NCI-H1694 treated with DMSO at 0.1 percent for 48 hours (cell line): ENCODE measurements around the gene HTR2A.
A peak's percentile ranks its signal among the peaks of the same experiment; 100 is the strongest.

Experiments used
- DNase-seq: peaks from one replicate; lab custom pipeline; 2025; lab: John Stamatoyannopoulos, UW

Gene HTR2A

DNA sequence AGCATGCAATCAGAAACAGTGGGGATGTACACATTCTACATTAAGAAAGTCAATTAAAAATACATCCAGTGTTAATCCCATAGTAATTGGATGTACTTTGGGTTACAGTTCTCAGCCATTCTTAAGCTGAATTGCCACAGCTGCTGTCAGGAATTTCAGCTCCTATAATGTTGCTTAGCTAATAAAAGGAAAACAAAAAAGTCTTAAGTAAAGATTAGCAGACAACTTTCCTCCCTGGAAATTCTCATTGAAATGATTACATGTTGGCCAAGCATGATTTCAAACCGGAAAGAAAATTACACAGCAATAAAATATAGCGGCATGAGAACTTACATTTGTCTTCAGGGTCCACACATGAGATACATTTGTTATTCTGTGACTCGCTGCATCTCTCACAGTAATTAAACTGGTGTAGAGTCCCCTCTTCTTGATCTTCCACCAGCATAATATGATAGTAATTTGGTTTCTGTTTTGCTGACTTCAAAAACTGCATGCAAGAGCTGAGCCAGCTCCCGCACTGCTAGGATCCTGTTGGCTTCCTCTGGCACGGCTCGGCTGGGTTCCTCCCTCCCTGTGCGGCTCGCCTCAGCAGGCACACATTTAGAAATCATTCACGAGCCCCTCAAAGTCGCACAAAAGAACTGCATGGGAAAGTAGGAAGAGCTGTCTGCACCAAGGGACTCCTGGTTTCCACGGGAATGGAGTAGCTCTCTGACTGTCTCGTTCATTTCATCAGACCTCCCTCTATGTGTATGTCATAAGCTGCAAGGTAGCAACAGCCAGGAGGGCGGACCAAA lies at the start of gene HTR2A:
Gene HTR2A (minus strand): TSS at position 713 of the 797 bp plus-strand sequence. CDS start 1,147 bp downstream, outside the sequence.
- peak; percentile 1 for DNase-seq

DNA sequence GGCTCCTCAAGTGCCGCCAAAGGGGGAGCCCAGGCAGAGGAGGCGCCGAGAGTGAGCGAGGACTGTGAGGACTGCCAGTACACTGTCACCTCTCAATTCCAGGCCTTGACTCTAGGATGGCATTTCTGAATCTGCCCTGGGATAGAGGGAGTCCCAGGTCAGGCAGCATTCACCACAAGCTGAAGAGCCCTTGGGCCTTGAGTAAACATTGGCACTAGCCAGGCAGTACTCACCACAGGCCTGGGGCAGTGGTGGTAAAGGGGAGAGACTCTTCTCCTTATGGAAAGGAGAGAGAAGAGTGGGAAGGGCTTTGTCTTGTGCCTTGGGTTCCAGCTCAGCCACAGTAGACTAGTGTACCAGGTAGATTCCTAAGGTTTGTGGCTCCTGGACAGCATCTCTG lies 39.7 kb upstream of the HTR2A start:
- DNase-seq: no peak

DNA sequence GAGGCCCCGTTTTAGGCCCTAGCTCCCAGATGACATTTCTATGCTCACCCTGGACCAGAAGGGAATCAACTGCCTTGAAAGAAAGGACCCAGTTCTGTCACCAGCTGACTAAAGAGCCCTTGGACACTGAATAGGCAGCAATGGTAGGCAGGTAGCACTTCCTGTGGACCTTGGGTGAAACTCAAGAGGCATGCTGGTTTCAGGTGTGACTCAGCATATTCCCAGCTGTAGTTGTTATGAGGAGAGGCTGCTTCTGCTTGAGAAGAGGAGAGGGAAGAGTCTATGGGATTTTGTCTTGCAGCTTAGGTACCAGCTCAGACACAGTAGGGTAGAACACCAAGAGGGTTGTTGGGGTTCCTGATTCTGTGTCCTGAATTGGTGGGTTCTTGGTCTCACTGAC lies 37.9 kb upstream of the HTR2A start:
- no peak for DNase-seq

DNA sequence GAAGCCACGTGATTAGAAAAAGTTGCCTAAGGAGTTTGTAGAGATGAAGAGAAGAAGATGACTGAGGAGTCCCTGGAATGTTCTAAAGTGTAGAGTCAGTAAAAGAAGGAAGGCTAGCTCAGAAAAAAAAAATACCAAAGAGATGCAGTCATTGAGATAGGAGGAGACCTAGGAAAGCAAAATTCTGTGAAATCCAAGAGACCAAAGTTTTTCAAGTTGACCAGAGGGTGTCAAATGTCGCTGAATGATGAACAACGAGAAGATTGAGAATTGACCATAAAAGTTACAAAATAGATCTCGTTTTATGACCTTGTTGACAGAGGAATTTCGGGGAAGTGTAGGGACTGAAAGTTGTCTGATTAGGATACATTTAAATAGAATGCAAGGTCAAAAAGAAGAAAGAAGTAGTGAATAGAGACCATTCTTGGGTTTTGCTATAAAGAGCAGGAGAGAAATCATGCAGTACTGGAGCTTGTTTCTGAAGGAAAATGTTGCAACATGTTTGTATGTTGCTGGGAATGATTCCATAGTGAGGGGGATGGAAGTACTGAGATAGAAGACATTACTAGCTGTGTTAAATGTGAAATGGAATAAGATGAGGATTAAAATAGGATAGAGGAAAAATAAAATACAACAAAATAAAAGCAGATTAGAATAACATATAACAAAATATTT lies 30.2 kb upstream of the HTR2A start:
- no peak for DNase-seq

DNA sequence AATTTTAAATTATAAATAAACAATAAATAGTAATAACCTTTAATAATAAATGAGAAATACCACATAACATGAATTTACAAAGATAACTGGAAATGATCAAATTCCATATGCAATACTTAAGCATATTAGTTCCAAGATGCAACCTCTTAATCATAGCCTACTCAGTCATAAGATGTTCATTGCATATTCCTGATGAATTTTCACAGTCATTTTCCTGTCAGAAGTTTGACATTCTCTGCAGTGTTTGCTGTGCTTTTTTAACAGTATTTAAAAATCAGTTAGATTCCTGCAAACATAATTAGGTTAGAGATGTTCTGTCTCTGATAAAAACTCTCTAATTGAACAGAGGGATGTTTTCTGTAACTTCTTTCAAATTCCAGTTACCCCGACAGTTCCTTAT lies 28.6 kb upstream of the HTR2A start:
- DNase-seq: no peak

DNA sequence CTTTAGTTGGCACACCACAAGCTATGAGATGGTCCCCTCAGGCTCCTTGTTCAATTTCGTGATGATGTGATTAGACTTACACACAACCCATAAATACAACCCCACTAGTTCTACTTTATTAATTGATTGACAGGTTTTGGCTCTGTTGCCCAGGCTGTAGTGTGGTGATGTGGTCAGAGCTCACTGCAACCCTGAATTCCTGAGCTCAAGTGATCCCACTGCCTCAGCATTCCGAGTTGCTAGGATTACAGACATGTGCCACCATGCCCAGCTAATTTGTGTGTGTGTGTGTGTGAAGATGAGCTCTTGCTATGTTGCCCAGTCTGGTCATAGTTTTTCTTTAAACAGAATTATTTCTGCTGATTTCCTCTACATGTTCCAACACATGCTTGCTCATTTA lies 17.5 kb upstream of the HTR2A start:
- DNase-seq: no peak

DNA sequence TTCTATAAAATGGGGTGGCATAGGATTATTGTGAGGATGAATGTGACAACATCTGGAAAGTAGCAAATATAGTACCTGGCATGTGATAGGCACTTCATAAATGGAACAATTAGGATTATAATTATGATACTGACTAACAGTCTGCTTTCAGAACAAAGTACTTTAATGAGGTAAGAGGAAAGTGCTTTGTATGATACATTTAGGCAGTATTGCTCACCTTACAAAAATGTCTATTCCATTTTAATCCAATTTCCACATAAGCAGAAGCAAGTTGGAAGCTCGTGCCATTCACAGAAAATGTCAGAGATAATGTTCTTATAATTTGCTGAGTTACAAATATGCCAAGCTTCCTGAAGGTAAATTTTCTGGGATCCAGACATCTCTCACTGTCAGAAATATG lies 16.9 kb upstream of the HTR2A start:
- DNase-seq: no peak

DNA sequence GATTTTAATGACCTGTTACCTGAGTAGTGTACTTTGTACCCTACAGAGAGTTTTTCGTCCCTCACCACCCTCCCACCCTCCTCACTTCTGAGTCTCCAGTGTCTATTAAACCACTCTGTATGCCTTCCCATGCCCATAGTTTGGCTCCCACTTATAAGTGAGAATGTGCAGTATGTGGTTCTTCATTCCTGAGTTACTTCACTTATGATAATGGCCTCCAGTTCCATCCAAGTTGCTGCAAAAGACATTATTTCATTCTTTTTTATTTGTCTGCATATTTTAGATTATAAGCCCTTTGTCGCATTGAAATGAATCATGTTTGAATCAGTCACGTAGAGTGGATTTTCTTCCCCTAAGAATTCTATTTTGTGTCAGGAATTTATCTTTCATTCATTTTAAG lies 12.2 kb upstream of the HTR2A start:
- no peak for DNase-seq

DNA sequence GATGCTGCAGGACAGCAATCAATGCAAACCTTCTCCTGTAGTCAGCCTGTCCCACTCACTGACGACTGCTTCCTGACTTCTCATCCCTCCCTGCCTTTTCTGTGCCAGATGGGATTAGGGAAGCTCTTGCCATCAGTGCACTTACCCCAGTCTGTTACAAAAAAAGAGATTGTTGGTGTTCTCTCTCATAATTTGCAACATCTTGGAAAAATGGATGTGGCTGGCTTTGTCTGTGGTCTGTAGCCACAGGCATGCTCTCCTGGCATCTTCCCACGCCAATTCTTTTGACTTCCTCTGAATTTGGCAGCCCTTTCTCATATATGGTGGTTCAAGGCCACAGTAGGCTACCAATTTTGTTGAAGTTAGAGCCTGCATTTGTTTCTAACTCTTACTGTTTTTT lies 11.6 kb upstream of the HTR2A start:
- no peak for DNase-seq

DNA sequence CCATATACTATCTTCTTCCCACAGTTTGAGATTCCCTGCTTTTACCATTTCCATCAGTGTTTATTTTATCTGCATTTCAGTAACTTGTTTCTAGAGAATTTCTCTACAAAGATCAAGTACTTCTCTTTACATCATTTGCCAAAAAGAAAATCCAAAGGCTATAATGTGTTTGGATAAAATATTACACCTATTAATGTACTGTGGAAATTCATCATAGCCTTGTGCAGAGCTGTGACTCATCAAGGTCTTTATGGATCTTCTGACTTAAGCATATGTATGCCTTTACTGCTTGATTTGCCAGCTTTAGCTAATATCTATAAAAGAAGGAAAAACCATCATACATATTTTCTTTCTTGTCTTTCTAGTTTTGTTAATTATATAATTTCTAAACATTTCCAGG lies 9.6 kb upstream of the HTR2A start:
- DNase-seq: no peak

DNA sequence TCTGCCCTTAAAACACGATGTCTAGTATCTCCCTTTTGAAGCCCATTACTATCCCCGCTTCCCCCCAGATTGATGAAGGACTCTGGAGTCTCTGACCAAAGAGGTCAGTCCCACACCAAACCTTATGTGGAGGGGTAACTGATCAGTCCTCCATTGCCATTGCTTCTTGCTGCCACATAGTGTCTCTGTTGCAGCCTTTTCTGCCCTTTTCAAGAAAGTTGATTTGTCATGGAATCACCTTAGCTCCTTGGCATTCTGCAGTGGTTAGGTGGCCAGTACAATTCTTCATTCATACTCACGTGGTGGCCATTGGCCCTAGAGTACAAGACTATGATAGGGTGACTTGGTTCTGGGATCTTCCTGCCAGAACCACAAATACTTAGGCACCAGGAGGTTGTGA lies 8.4 kb upstream of the HTR2A start:
- no peak for DNase-seq

DNA sequence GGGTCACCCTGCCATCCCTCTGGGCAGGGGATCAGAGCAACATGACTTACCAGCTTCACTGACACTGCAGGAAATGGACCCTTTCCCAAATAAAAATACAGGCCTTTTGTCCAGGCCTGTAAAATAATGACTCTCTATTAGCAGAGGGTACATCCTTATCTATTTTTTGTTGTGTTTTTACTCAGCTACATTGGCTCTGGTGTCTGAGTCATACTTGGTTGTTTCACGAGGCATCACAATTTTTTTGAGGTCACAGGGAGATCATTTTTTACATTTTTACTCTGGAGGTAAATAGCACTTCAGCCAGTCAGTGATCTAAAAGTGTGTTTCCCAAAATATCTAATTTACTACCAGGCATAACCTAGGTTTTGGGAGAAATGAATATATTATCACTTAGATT lies 6.9 kb upstream of the HTR2A start:
- no peak for DNase-seq

DNA sequence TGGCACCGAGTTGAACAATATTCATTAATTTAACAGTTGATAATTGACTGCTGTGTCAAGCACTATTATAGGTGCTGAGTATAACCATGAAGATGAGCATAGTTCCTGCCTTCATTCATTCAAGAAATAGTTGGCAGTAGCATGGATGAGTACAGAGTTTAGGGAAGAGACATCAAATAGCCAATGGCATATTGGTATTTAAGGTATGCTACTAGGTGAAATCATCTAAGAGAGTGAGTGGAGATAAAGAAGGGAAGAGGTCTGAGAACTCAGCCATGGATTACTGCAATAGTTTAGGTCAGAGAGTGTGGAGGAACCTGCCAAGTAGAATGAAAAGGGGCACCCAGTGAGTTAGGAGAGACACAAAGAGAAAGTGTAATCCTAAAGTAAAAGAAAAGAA lies 4.9 kb upstream of the HTR2A start:
- no peak for DNase-seq

DNA sequence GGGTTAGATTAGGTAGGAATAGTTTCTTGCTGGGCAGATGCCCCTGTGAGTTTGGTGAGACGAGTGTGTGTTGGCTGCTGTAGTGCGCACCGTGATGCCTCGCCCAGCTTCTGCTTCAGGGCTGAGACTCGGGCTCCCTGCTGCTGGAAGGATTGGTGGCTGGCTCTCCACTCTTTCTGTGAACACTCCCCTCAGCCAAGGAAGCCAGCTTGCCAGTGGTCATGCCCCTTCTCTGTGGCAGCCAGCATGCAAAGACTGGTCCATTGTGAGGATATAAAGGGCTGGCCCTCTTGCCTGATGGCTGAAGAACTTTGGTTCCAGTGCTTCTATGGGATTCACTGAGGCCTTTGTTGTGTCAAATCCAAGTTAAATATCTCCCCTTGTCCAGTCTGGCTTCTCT lies 2.9 kb upstream of the HTR2A start:
- DNase-seq: no peak

DNA sequence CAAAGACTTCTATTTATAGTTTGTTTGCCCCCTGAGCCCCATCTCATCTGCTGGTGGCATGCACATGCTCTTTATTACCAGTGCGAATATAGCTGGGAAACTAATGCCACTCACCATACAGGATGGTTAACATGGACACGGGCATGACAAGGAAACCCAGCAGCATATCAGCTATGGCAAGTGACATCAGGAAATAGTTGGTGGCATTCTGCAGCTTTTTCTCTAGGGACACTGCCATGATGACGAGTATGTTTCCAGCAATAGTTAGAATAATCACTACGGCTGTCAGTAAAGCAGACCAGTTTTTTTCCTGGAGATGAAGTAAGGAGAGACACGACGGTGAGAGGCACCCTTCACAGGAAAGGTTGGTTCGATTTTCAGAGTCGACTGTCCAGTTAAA lies 1.5 kb downstream of the HTR2A start:
- DNase-seq: no peak

DNA sequence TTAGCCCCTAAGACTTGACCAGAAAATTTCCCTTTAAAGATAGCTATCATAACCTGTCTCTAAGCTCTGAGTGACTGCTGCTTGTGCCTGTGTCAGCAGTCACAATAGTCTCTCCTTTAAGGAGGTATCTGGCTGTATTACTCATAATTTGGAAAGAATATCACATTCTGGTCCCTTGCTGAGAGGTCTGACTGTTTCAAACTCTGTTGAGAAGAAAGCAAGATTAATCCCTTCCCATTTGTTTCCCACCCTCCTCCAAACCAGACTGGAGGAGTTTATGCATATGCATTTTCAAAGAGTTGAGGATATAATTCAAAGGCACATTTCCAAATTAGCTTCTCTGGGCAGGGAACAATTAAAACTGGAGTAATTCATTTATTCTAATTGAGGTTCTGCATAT lies 2.3 kb downstream of the HTR2A start:
- no peak for DNase-seq

DNA sequence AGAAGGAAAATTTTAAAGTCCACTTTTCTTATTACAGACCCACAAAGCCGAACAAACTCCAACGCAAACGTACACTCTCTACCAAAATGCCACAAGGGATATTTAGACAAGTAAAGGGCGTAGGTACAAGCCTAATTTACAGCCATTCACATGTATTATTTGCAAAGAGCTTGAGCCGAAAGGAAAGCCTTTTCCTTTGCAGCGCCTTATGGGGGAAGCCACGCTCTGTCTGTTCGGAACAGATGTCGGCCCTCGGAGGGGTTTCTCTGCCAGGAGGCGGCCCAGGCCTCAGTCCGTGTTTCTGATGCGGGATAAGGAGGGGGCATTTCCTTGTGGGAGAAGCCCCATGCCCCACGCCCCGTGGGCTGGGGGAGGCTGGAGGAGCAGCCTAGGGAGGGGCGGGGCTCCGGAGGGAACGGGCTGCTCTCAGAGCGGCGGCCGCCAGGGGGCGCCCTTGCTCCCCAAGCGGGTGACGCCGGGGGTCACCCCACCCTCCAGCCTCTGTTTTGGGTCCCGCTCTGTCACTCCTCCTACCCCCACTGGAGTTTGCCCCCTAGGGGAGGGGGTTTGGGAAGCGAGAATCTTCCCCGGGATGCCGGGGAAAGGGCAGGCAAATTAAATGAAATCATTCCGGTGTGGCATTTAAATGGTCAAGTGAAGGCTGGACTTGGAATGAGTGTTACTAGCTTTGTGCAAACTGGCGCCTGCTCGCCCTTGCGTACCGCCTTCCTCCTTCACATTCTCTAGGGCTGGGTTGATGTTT lies 2.9 kb downstream of the HTR2A start:
- DNase-seq: peak; percentile 3

DNA sequence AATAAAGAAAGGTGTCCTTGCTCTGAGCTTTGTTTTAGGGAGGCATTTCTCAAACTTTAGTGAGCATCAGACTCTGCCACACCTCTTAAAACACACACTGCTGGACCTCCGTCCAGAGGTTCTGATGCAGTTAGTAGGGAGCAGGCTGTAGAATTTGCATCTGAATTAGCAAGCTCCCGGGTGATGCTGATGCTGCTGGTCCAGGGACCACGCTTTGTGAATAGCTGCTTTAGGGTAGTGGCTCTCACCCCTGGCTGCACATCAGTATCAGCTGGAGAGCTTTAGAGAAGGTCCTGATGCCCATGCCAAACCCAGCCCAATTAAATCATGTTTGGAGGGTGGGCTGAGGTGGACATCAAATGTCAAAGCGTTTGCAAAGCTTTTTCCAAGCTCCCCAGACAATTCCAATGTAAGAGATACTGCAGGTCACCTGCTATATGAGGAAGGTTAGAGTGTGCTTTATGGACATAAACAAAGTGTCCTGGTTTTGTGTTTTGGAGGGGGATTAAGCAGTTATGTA lies 3.6 kb downstream of the HTR2A start:
- no peak for DNase-seq

DNA sequence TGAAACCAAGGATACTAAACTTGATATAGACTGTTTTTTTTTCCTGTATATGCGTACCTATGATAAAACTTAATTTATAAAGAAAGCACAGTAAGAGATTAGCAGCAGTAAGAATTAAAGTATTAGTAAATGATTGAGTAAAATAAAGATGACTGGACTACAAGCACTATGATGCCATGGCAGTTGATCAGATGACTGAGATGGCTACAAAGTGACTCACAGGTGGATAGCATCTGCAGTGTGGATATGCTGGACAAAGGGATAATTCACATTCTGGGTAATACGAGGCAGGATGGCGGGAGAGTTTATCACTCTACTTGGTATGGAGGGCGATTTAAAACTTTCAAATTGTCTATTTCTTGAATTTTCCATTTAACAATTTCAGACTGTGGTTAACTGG lies 11.8 kb downstream of the HTR2A start:
- no peak for DNase-seq

DNA sequence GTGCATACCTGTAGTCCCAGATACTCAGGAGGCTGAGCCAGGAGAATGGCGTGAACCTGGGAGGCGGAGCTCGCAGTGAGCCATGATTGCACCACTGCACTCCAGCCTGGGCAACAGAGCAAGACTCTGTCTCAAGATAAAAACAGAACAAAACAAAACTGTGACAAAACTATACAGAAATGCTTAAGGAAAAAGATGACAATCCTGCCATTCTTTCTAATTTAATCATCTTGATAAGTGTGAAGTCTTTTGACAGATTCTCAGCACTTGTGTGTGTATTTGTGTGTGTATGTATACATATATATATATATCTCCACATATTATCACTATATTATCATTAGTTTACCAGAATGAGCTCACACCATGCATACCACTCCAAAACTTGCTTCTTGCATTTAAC lies 12.3 kb downstream of the HTR2A start:
- DNase-seq: no peak

DNA sequence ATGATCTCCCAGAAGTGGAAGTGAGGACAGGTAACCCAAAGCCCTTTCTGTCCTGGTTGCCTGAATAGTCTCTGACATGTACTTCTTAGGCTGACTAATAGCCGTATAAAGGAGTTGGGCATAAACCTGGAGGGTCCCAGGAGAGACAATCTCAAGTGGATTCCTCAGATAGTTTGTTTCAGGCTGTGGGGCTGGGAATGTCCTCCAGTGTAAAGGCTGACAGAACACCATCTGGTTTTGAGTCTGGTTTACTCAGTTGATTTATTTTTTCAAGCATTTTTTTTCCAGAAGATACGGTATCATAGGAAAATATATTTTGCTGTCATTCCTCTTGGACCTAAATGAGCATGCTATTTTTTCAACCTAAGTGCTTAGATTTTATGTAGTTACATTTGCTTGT lies 15.2 kb downstream of the HTR2A start:
- no peak for DNase-seq

DNA sequence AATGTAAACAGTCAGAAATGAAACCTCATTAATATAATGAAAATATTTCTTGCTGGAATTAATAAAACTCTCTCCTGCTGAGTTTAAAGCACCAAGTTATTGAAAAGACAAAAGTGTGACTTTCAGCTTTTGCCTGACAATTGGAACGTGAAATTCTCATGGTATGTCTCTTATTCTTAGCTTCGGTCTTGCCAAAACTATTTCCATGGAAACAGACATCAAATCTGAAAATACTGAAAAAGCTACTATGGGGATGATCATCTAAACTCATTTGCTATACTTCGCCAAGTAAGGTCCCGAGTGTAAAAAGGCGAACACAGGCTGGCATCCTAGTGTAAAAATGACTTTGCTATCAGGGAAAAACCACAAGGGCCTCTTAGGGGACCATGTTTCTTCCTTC lies 22.8 kb downstream of the HTR2A start:
- no peak for DNase-seq

DNA sequence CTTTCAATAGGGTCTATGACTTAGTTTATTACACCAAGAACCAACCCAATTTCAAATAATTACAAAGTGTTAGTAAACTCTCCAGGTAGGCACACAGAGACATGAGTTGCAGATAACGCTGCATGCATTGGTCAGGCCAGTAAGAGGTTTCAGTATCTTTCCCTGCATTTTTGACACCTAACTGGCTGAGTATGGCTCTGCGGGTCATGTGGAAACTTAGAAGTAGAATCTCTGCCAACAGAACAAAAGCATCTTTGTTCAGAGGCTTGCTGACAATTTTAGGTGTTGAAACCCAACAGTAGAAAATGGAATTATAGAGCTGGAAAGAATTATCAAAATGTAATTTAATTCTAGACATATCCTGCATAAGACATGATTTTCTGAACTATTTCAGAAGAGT lies 25.3 kb downstream of the HTR2A start:
- no peak for DNase-seq
